Activated CD4-positive, alpha-beta T cell treated with anti-CD3 and anti-CD28 coated beads, Interleukin-2, Interleukin-6, amounts not matched to agents 100 ng/mL and 50 ng/mL, durations not matched to agents 16 hours and 8 hours (primary cell): ENCODE measurements around the gene ANKS1B.
"Not testable (repeated sequence)": the region's sequence is repeated elsewhere in the genome, so short reads cannot be mapped to it uniquely, and the experiment has no call there.

Source experiments
- DNase-seq: peaks from one replicate; pipeline ENCODE4 v3.0.0-alpha.2; 2020

Gene ANKS1B

GRCh38 chr12:99752740-99753139, 232.0 kb downstream of the ANKS1B start:
- no peak for DNase-seq

GRCh38 chr12:99746538-99746937, 238.2 kb downstream of the ANKS1B start:
- no peak for DNase-seq

- no peak for DNase-seq
Observed at GRCh38 chr12:99745895-99746294, 238.8 kb downstream of the ANKS1B start.

GRCh38 chr12:99745121-99745520, 239.6 kb downstream of the ANKS1B start:
- no peak for DNase-seq

- no peak for DNase-seq
Observed at GRCh38 chr12:99736760-99737269, 247.9 kb downstream of the ANKS1B start.

GRCh38 chr12:99732131-99732530, 252.6 kb downstream of the ANKS1B start:
- no peak for DNase-seq

GRCh38 chr12:99722690-99723486, 261.8 kb downstream of the ANKS1B start:
- DNase-seq: no peak

- DNase-seq: no peak
Observed at GRCh38 chr12:99721715-99722275, 262.9 kb downstream of the ANKS1B start.

- DNase-seq: not testable (repeated sequence)
Observed at GRCh38 chr12:99720083-99720465, 264.7 kb downstream of the ANKS1B start.

GRCh38 chr12:99719411-99720082, 265.2 kb downstream of the ANKS1B start:
- DNase-seq: not testable (repeated sequence)

GRCh38 chr12:99715841-99716510, 268.8 kb downstream of the ANKS1B start:
- DNase-seq: not testable (repeated sequence)

GRCh38 chr12:99714921-99715320, 269.8 kb downstream of the ANKS1B start:
- DNase-seq: not testable (repeated sequence)

GRCh38 chr12:99713946-99714520, 270.7 kb downstream of the ANKS1B start:
- no peak for DNase-seq

- DNase-seq: no peak
Observed at GRCh38 chr12:99712281-99712680, 272.5 kb downstream of the ANKS1B start.

- no peak for DNase-seq
Observed at GRCh38 chr12:99711246-99711645, 273.5 kb downstream of the ANKS1B start.

GRCh38 chr12:99709619-99710018, 275.1 kb downstream of the ANKS1B start:
- DNase-seq: no peak

GRCh38 chr12:99709116-99709515, 275.6 kb downstream of the ANKS1B start:
- no peak for DNase-seq

GRCh38 chr12:99707883-99708282, 276.9 kb downstream of the ANKS1B start:
- DNase-seq: no peak

- no peak for DNase-seq
Observed at GRCh38 chr12:99706736-99707473, 277.8 kb downstream of the ANKS1B start.

- DNase-seq: no peak
Observed at GRCh38 chr12:99704458-99704857, 280.3 kb downstream of the ANKS1B start.

- DNase-seq: no peak
Observed at GRCh38 chr12:99704036-99704435, 280.7 kb downstream of the ANKS1B start.

- no peak for DNase-seq
Observed at GRCh38 chr12:99700032-99700431, 284.7 kb downstream of the ANKS1B start.
